ENCODE results near the gene GPC6.

- no peak for TF ChIP-seq CTCF (conservative IDR thresholded peaks at IDR 0.05; ENCODE audit: low read length)
- TF ChIP-seq EZH2phosphoT487 (IDR thresholded peaks at IDR 0.05; ENCODE audit: borderline replicate concordance): no peak
Observed at GRCh38 chr13:94173312-94173854, 946.8 kb downstream of the GPC6 start.
